AG09309 (cell line): Measurements from ENCODE around the gene PPP2R5D.

ENCODE experiments used
- DNase-seq: peaks from one replicate; pipeline ENCODE4 v3.0.0-alpha.2; 2010; ENCODE audit warnings: low read depth
- H3K4me3 ChIP-seq: 2 replicates; pipeline ENCODE4 v1.5.1; 2011; ENCODE audit warnings: mild to moderate bottlenecking, low read depth, low read length, moderate library complexity; ENCODE audit not compliant: control insufficient read depth
- TF ChIP-seq, protein P1 (sequence below): IDR thresholded peaks from 2 replicates; pipeline ENCODE4 v1.5.1; 2011; ENCODE audit warnings: mild to moderate bottlenecking, low read depth, low read length, inconsistent platforms; ENCODE audit not compliant: insufficient read depth, control insufficient read depth; ENCODE audit errors: missing control alignments

The PPP2R5D gene

DNA sequence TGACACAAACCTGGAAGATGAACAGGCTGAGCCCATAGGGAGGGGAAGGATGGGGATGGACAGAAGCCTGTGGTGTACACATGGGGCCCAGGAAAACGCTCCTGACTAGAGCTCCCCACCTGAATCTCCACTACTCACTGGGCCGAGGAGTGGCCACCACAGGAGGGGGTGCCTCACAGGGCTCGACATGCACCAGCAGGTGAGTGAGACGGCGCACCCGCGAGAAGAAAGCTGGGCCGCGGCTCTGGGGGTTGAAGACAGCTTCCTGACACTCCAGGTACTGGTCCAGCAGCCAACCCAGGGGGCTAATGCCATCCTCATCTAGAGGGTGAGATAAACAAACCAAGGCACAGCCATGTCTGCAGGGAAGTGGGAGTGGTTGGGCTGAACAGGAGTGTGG lies 58.9 kb downstream of the PPP2R5D start:
- H3K4me3 ChIP-seq, result no peak overlapping the region
- no peak for DNase-seq
- TF ChIP-seq, protein P1, sequence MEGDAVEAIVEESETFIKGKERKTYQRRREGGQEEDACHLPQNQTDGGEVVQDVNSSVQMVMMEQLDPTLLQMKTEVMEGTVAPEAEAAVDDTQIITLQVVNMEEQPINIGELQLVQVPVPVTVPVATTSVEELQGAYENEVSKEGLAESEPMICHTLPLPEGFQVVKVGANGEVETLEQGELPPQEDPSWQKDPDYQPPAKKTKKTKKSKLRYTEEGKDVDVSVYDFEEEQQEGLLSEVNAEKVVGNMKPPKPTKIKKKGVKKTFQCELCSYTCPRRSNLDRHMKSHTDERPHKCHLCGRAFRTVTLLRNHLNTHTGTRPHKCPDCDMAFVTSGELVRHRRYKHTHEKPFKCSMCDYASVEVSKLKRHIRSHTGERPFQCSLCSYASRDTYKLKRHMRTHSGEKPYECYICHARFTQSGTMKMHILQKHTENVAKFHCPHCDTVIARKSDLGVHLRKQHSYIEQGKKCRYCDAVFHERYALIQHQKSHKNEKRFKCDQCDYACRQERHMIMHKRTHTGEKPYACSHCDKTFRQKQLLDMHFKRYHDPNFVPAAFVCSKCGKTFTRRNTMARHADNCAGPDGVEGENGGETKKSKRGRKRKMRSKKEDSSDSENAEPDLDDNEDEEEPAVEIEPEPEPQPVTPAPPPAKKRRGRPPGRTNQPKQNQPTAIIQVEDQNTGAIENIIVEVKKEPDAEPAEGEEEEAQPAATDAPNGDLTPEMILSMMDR, result no peak

DNA sequence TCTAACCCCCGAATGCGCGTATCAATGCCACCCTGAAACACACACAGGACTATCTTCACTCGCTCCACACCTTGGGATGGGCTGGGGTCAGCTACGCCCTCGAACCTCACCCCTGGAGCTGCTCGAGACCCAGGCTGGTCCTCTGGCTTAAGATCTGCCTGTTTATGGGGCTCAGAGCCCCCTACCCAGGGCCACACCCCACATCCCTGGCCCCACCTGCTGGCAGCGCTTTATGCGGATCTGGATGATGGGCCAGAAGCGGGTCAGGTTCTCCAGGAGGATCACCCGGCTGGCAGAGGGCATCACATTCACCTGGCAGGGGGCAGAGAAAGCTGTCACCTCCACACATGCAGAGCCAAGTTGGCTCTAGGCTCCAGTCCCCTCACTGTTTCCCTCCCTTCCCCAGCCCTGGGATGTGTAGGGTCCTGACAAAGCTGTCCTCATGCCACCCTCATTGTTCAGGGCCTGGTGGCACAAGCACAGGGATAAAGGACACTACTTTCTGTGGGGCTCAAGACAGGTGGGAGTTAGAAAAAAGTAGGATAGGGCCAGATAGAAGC lies 61.1 kb downstream of the PPP2R5D start:
- no peak for DNase-seq
- TF ChIP-seq, protein P1, result no peak
- no peak overlapping the region for H3K4me3 ChIP-seq

DNA sequence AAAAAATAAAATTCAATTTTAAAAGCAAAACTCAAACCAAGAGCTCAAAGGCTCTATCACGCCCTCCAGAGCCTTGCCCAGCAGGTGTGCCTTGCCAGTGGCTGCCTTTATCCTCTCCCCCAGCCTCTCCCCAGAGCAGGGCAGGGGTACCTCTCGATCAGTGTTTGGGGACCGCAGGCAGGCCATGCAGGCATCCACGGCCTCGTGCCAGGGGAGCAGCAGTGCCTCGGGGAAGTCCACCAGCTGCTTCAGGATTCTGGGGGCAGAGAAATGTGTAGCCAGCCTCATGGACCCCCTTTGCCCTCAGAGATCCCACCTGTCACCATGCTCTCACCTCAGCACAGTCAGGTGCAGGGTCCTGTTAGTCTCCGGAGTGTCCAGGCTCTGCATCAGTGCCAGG lies 63.6 kb downstream of the PPP2R5D start:
- DNase-seq, result no peak
- TF ChIP-seq, protein P1, result no peak

DNA sequence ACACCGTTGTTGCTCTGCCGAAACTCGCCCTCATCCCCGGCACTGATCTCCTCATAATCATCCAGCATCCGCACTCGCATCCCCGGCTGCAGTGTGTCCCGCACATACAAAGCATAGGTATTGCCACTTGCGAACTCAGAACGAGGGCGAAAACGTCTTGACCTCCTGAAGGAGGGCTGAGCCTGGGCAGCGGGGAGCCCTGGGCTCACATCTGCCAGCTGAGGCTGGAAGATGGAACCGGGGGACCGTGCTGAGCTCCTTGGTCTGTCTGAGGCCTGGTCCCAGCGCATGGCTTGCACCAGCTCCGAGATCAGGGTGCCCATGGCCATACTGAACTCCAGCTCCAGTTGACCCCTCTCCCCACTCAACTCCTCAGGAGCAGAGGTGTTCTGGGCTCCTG lies 66.6 kb downstream of the PPP2R5D start:
- H3K4me3 ChIP-seq, result no peak overlapping the region
- TF ChIP-seq, protein P1, result no peak
- DNase-seq, result no peak

More for the DNA sequence above, 63.6 kb downstream of the PPP2R5D start:
- H3K4me3 ChIP-seq, result no peak overlapping the region

DNA sequence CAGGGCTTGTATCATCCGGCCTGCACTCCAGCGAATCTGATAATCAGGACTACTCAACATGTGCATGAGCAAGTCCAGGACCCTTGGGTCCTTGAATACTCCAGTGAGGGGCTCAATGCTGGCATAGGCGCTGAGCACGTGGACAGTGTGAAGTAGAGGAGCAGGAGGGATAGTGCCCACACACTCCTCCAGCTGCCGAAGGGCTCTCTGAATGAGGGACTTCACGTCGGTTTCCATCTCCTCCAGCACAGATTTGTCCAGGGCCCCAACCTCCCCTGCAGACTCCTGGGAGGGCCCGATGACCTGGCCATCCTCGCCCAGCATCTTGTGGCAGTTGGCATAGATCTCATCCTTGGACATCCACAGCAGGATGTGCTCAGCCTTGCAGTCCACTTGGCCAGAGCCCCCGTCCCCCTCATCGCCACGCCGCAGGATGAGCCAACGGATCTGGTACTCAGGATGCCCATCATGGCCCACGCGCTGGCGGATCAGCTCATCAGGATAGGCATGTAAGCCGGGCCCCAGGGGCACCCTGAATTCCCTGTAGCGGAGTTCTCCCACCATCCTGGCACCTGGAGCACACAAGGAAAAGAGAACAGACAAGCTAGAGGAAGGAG lies 68.0 kb downstream of the PPP2R5D start:
- H3K4me3 ChIP-seq, result peak overlapping the region; percentile 70
- no peak for DNase-seq
- TF ChIP-seq, protein P1, result no peak

DNA sequence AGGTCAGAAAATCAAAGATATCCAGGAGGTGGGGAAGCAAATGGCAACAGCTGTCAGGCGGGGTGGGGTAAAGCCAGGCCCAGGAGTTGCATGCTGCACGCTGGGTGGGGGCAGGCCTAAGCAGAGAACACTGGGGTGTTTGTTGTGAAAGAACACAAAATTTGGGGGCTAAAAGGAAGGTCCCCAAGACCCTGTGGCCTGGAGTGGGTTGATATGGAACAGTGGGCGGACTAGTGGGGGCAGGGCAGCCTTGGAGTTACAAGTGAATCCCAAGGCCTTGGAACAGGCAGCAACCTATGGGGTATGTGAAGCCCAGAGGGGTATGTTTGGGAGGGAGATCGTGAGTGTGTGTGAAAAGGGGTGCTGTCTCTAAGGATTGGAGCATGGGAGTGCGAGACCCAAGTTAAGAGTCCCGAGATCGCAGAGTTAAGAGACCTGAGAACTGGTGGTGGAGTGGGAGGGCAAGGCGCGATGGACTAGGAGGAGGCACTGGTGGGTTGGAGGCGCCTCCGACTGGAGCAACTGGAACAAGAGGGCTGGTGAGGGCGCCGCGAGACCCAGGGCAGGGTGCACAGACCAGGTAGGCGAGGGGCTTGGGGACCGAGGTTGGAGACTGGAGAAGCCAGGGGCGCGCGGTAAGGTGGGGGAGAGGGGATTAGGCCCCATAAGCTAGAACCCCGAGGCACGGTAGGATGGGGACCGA lies 68.6 kb downstream of the PPP2R5D start:
- peak overlapping the region; percentile 70 for H3K4me3 ChIP-seq
- DNase-seq, result no peak
- TF ChIP-seq, protein P1, result no peak
